ENCODE results near the gene COX7A2. TPM values are rescaled to one million over a fixed set of nuclear protein-coding genes. Genes with fewer than 3 reads are reported as not detected.

Gene COX7A2
- total and polyA plus RNA-seq, 2 of the 13 experiments (the other 11 are each of a cell fraction or from before 2014, with no cell fraction given) = 407 to 556 TPM

- TF ChIP-seq GABPA (IDR thresholded peaks at IDR 0.05; ENCODE audit: low read depth, low read length) (no peak), GABPA (CRISPR knock-in tag; IDR thresholded peaks at IDR 0.05; ENCODE audit: low read depth) (peak; percentile 67), ZBTB1 (CRISPR knock-in tag; IDR thresholded peaks at IDR 0.05; ENCODE audit: borderline replicate concordance) (no peak), NFIC (IDR thresholded peaks at IDR 0.05; ENCODE audit: low read length) (no peak), RAD21 (CRISPR knock-in tag; IDR thresholded peaks at IDR 0.05) (no peak), GMEB2 (CRISPR knock-in tag; IDR thresholded peaks at IDR 0.05; ENCODE audit: low read depth) (no peak), ELF3 (CRISPR knock-in tag; IDR thresholded peaks at IDR 0.05) (peak; percentile 87), ZUFSP (CRISPR knock-in tag; IDR thresholded peaks at IDR 0.05; ENCODE audit: borderline replicate concordance) (no peak)
- TF ChIP-seq, protein P1, sequence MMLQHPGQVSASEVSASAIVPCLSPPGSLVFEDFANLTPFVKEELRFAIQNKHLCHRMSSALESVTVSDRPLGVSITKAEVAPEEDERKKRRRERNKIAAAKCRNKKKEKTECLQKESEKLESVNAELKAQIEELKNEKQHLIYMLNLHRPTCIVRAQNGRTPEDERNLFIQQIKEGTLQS (CRISPR knock-in tag; IDR thresholded peaks at IDR 0.05) = no peak
Measured at GRCh38 chr6:75220357-75220756, 23.2 kb downstream of the COX7A2 start (continued).

DNA sequence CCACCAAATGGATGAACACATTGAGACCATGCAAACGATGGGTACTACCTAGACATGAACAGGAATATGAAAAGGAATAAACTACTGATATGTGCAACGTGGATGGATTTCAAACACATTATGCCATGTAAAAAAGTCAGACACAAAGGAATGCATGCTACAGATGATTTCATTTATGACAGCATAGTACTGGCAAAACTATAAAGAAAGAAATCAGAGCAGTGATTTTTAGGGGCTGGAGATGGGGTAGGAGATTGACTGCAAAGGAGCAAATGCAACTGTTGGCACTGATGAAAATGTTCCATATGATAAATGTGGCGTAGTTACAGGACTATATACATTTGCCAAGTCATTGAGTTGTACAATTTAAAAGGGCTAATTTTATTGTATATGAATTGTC, 24.3 kb downstream of the COX7A2 start:
- Histone ChIP-seq H3K4me1 (ENCODE audit: insufficient read depth, low read length) (peaks cover 11% of the 10 kb centered on the region), H3K36me3 (replicated peaks in 1 of 2; ENCODE audit: control insufficient read depth in 1 of 2, insufficient read depth in 2 of 2, low read length in 2 of 2) (no peaks in the 10 kb centered on the region), H3K79me2 (ENCODE audit: insufficient read depth, low read length) (no peaks in the 10 kb centered on the region), H3K9ac (ENCODE audit: insufficient read depth, low read depth, low read length) (no peak overlapping the region), H3K9me3 (ENCODE audit: low read length) (no peaks in the 10 kb centered on the region), H2AFZ (ENCODE audit: low read length) (no peak overlapping the region), H3K27ac (ENCODE audit: extremely low read length, insufficient read depth, low read length) (no peak overlapping the region), H3K4me3 (replicated peaks in 1 of 3; ENCODE audit: insufficient read depth in 1 of 3, low read depth in 2 of 3, low read length in 3 of 3) (no peak overlapping the region), H3K4me2 (ENCODE audit: low read depth, low read length) (no peak overlapping the region), H4K20me1 (ENCODE audit: insufficient read depth, low read length) (no peaks in the 10 kb centered on the region), H3K27me3 (ENCODE audit: control insufficient read depth in 1 of 2, insufficient read depth in 2 of 2, low read length in 2 of 2) (no peaks in the 10 kb centered on the region; a peak in 1 of 5 replicates)
- ChIA-PET POLR2A (no interaction called here), CTCF (ENCODE audit: low intra/inter-chr PET ratio, low total read pairs) (no interaction called here)
- intact Hi-C loops (cut with micrococcal nuclease; ENCODE audit: unreplicated experiment) (no loop called here), in situ Hi-C loops (cut with HindIII; ENCODE audit: extremely low pct_ligation_motif_present, low pct_unique_long_range_greater_than_20kb) (loop anchor here (25.0 kb wide), 4 partner anchors 632 to 1482 kb away; no protein-coding TSS in a partner anchor)
- ATAC-seq = no peak
- 4% methylated on average over 3 of the region's 3 CpGs for WGBS (ENCODE audit: low lambda C conversion rate)
- BruUV-seq (replicated peaks) = no TSS peak
- no peak for FAIRE-seq
- DNase-seq (ENCODE audit: low spot score) = no peak
- no peak for TF ChIP-seq MYPOP (CRISPR knock-in tag; IDR thresholded peaks at IDR 0.05)
- TF ChIP-seq CCAR2 (optimal IDR thresholded peaks at IDR 0.05; ENCODE audit: low read depth, low read length) = no peak
- TF ChIP-seq ZKSCAN5 (CRISPR knock-in tag; IDR thresholded peaks at IDR 0.05) = no peak
- TF ChIP-seq MXI1 (IDR thresholded peaks at IDR 0.05; ENCODE audit: borderline replicate concordance, low read depth, low read length) = no peak
- TF ChIP-seq PHF5A (CRISPR knock-in tag; IDR thresholded peaks at IDR 0.05; ENCODE audit: low read depth, unreplicated experiment) = no peak
- TF ChIP-seq KDM5A (IDR thresholded peaks at IDR 0.05; ENCODE audit: borderline replicate concordance, low read length) = no peak
- TF ChIP-seq JUND (CRISPR knock-in tag; IDR thresholded peaks at IDR 0.05) = no peak
- TF ChIP-seq CBX2 (IDR thresholded peaks at IDR 0.05; ENCODE audit: low read depth, low read length) = no peak
- TF ChIP-seq CBX2 (CRISPR knock-in tag; IDR thresholded peaks at IDR 0.05; ENCODE audit: low read depth) = no peak
- no peak for TF ChIP-seq FOXP1 (IDR thresholded peaks at IDR 0.05)
- no peak for TF ChIP-seq FOXP1 (CRISPR knock-in tag; IDR thresholded peaks at IDR 0.05)
- no peak for TF ChIP-seq NFYB (CRISPR knock-in tag; IDR thresholded peaks at IDR 0.05)
- no peak for TF ChIP-seq ZNF235 (CRISPR knock-in tag; IDR thresholded peaks at IDR 0.05; ENCODE audit: borderline replicate concordance)
- TF ChIP-seq ZNF225 (CRISPR knock-in tag; IDR thresholded peaks at IDR 0.05) = no peak
- TF ChIP-seq ZNF746 (CRISPR knock-in tag; IDR thresholded peaks at IDR 0.05) = no peak

Measured in HepG2 (cell line).